Rectal smooth muscle tissue (tissue), 1 donor: ENCODE measurements around the gene EAPP.
"Not testable (repeated sequence)": the region's sequence is repeated elsewhere in the genome, so short reads cannot be mapped to it uniquely, and the experiment has no call there.

Experiments used
- H3K27ac ChIP-seq: one replicate; pipeline ENCODE4 v1.7.0; 2013; ENCODE audit warnings: low read depth, low read length, inconsistent platforms
- H3K27me3 ChIP-seq: one replicate; pipeline ENCODE4 v1.7.0; 2013; ENCODE audit warnings: low read length; ENCODE audit not compliant: control insufficient read depth, insufficient read depth
- H3K36me3 ChIP-seq: one replicate; pipeline ENCODE4 v1.7.0; 2013; ENCODE audit warnings: low read length; ENCODE audit not compliant: control insufficient read depth, insufficient read depth
- H3K4me1 ChIP-seq: one replicate; pipeline ENCODE4 v1.7.0; 2013; ENCODE audit warnings: low read length; ENCODE audit not compliant: control insufficient read depth, insufficient read depth
- H3K4me3 ChIP-seq: one replicate; pipeline ENCODE4 v1.7.0; 2013; ENCODE audit warnings: low read length
- H3K9ac ChIP-seq: one replicate; pipeline ENCODE4 v1.7.0; 2013; ENCODE audit warnings: low read length

Gene EAPP

DNA sequence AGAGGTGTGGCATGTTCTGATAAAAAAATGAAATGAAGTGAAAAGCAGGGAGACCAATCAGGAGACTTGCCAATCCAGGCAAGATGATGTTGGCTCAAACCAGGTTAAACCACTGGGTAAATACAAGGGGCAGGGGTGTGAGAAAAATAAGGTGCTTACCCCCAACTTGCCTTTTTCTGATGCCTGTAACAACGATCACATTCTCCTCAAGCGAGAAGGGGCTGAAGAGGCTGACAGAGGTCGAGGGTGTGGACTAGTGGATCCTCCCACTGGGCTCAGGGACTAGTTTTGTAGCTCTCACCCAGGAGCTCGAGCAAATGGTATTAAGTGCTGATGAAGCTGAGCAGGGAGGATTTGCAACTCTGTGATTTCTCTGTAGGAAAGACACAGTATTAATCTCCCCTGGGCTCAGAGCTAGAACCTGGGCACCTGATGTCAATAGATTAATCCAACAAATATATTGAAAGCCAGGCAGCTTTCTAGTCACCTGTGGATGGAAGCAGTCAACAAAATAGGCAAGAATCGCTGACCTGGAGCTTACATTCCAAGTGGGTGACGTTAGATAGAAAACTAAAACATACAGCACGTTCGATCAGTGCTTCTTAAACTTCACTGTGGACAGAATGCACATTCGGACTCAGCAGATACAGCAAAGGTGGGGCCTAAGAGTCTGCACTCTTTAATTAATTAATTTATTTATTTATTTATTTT lies 15.2 kb upstream of the EAPP start:
- no peak overlapping the region for H3K4me3 ChIP-seq
- no peak overlapping the region for H3K9ac ChIP-seq
- H3K27me3 ChIP-seq: no peaks in the 10 kb centered on the region

DNA sequence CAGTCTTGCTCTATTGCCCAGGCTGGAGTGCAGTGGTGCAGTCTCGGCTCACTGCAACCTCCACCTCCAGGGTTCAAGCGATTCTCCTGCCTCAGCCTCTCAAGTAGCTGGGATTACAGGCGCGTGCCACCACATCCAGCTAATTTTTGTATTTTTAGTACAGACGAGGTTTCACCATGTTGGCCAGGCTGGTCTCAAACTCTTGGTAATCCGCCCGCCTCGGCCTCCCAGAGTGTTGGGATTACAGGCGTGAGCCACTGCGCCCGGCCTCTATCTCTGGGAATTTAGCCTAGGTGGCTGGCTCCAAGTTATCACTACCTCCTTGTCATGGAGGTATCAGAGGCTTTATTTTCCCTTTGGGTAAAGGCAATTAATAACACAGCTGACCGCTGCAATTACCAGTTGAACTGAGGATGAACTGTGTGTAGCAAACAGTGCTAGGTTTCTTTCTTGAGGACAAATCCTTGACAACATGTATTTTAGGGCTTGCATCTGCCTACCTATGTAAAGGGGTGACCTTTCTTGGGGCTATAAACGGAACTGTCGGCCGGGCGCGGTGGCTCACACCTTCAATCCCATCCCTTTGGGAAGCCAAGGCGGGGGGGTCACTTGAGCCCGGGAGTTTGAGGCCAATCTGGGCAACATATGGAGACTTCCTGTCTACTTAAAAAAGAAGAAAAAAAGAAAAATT lies 9.9 kb upstream of the EAPP start:
- H3K27ac ChIP-seq, H3K4me1 ChIP-seq, H3K9ac ChIP-seq, H3K27me3 ChIP-seq, H3K36me3 ChIP-seq, H3K4me3 ChIP-seq: not testable (repeated sequence)

More for the DNA sequence above, 15.2 kb upstream of the EAPP start:
- Histone ChIP-seq H3K4me1 (no peaks in the 10 kb centered on the region), H3K36me3 (no peaks in the 10 kb centered on the region), H3K27ac (peak overlapping the region; percentile 50)

DNA sequence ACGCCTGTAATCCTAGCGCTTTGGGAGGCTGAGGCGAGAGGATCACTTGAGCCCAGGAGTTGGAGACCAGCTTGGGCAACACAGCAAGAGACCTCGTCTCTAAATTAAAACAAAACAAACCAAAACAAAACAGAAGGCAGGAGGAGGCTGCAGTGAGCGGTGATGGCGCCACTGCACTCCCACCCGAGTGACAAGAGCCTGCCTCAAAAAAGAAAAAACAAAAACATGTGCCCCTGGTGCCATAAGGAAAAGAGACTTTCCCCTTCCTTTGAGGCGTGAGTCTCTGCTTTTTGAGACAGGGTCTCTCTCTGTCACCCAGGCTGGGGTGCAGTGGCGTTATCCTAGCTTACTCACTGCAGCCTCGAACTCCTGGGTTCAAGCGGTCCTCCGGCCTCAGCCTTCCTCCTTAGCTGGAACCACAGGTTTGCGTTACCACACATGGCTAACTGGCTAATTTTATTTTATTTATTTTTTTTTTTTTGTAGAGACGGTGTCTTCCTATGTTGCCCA lies 9.0 kb upstream of the EAPP start:
- H3K9ac ChIP-seq: no peak overlapping the region
- no peak overlapping the region for H3K4me3 ChIP-seq
- no peaks in the 10 kb centered on the region for H3K27me3 ChIP-seq
- H3K27ac ChIP-seq: no peak overlapping the region
- no peaks in the 10 kb centered on the region for H3K36me3 ChIP-seq
- H3K4me1 ChIP-seq: no peaks in the 10 kb centered on the region

DNA sequence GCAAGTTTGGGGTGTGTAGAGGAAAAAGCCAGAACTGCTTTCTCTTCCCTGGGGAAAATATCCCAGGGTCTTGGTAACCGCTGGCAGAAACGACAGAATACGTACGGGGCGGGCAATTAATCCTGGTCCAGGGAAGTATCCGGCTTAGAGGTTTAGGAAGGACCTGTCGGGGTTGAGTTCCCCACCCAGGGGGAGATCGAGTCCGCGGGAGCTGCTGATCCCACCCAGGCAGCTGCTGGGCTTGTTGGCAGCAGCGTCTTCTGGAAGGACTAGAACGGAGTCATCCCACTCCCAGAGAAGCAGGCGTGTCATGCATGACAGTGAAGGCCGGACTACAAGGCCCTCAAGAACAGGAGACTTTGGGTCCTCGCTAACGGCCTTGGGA lies 7.6 kb upstream of the EAPP start:
- not testable (repeated sequence) for H3K9ac ChIP-seq, H3K36me3 ChIP-seq, H3K27me3 ChIP-seq, H3K4me1 ChIP-seq, H3K27ac ChIP-seq, H3K4me3 ChIP-seq

DNA sequence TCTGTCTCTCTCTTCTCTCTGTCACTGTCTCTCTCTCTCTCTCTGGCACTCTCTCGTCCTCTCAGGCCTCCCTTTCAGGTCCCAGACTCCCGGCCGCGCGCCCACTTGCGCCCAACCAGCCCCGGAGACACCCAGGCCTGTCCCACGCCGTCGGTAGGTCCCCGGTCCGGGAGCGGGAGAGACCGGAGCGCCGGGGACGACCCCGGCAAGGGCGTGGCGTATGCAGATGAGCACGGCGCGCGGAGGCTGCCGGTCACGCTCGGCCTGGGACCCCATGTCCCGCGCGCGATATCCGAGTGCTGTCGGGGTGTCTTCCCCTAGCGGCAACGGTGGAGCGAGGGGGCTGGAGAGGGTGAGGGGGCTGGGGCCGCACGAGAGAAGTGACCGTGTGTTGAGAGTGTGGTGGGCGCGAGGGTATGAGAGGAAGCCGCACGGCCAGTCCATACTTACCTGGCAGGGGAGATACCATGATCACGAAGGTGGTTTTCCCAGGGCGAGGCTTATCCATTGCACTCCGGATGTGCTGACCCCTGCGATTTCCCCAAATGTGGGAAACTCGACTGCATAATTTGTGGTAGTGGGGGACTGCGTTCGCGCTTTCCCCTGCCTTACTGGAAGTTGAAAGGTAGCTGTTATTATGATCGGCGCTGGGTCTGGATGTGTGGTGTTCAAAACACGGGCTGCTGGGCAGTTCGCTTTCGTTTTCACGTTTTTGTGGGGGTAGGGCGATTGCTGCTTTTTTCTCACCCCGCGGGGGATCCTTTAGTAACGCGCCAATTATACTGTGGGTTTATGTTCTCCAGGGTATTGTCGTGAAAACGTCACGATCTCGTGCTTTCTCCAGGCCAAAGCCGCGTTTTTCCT lies 7.0 kb upstream of the EAPP start:
- not testable (repeated sequence) for H3K36me3 ChIP-seq

DNA sequence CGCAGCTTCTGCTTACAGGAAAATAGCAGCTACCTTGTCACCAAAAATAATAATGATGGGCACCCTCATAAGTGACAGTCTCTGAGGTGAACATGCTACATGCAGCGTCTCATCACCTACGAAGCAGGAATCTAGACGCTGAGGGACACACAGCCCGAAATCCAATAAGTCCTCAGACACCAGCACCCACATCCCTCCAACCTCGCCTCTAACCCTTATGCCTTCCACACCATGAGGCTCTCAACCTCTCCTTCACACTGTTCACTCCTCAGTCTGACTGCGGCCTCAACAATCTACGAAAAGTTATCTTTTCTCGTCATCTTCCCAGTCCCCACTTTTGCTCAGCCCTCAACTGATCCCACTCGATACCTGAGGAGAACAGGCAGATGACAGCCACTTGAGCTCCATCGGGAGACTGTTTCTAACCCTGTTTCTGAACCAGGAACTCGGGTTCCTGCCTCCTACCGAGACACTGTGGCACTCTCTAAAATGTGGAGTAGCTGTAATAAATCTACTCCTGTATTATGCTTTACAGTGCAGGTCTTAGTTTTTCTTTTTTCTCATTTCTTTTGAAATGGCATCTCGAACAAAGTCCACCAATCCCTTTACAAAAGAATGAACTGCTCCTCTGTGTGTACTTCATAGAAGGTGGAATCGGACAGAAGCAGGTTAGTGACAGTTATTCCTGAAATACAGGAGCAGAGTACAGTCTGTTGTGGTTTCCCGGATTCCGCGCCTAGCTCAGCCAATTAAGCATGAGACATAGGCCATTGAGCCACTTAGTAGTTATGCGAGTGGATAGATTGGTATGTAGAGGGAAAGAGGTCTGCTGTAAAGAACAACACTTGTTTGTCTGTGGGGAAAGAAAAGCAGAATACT lies 919 bp upstream of the EAPP start:
- H3K9ac ChIP-seq, H3K4me1 ChIP-seq, H3K36me3 ChIP-seq, H3K27me3 ChIP-seq: not testable (repeated sequence)
- peak overlapping the region; percentile 99 for H3K27ac ChIP-seq
- peak overlapping the region; percentile 16 for H3K4me3 ChIP-seq

More for the DNA sequence above, 7.0 kb upstream of the EAPP start:
- H3K4me3 ChIP-seq, H3K9ac ChIP-seq, H3K27me3 ChIP-seq, H3K27ac ChIP-seq, H3K4me1 ChIP-seq: not testable (repeated sequence)

DNA sequence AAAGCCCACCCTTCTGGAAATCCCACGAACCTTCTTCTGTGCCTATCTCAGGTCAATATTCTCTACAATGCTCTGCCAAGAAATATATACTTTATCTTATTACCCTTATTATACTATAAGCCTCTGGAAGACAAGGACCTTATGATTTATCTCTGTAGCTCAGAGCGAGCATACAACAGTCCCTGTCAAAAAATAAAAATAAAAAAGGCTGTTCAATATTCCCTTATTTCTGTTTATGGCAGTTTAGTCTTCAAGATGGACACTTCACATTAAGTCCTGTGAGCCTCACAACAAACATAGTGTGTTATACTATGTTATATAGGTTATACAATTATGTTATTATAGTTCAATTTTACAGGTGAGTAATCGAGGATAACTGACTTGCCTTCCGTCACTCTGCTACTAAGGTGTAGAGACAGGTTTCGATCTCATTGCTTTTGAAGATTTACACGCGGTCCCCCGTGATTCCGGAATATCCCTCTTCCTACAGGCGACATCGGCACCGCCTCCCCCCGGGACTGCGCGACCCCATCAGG lies 562 bp downstream of the EAPP start:
- Histone ChIP-seq H3K9ac (peak overlapping the region; percentile 99), H3K4me1 (peaks cover 7% of the 10 kb centered on the region), H3K27me3 (no peaks in the 10 kb centered on the region), H3K4me3 (peak overlapping the region; percentile 100), H3K27ac (peak overlapping the region; percentile 99), H3K36me3 (peaks cover 3% of the 10 kb centered on the region)

DNA sequence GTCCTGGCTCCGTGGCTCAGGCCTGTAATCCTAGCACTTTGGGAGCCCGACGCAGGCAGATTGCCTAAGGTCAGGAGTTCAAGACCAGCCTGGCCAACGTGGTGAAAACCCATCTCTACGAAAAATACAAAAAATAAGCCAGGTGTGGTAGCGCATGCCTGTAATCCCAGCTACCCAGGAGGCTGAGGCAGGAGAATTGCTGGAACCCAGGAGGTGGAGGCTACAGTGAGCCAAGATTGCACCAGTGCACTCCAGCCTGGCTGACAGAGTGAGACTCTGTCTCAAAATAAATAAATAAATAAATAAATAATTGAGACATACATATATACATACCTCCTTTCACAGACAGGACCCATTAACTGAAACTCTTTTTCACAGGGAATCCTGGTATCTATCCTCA lies 1.4 kb downstream of the EAPP start:
- not testable (repeated sequence) for H3K4me1 ChIP-seq, H3K27me3 ChIP-seq, H3K36me3 ChIP-seq, H3K9ac ChIP-seq
- peak overlapping the region; percentile 99 for H3K27ac ChIP-seq
- H3K4me3 ChIP-seq: peak overlapping the region; percentile 100

DNA sequence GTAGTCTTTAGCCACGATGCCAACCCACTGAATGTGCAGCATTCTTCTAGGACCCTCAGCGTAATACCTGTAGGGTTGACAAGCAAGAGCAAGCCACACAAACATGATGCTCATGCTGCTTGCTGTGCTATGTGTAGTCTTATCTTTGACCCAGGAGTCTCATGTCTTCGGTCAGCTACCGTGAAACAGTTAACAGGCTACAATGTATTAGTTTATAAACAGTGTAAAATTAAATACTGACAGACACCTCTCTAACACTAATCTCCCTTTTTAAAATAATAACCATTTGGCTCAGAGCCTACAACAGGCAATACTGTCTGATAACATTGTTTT lies 1.9 kb downstream of the EAPP start:
- H3K4me3 ChIP-seq: peak overlapping the region; percentile 46

DNA sequence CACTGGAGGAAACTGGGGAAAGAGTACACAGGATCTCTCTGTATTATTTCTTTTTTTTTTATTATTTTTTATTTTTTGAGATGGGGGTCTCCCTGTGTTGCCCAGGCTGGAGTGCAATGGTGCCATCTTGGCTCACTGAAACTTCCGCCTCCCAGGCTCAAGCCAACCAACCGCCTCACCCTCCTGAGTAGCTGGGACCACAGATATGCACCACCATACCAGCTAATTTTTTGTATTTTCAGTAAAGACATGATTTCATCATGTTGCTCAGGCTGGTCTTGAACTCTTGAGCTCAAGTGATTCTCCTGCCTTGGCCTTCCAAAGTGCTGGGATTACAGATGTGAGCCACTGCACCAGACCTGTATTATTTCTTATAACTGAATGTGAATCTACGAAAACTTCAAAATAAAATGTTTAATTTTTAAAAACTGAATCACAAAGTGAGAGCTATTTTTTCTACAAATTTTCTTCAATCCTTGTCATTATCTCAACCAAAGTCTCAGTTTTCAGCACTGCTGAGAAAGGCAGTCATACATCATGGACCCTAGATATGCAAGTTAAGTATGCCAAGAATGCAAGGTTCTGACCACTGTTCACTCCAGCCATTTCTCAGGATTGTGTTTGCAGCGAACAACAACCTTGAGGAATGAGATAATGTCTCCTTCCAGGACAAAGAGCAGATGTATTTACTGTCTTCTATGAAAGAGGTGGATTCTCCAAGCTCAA lies 2.4 kb downstream of the EAPP start:
- peak overlapping the region; percentile 46 for H3K4me3 ChIP-seq
- H3K27ac ChIP-seq: no peak overlapping the region
- H3K4me1 ChIP-seq: peaks cover 7% of the 10 kb centered on the region
- no peak overlapping the region for H3K9ac ChIP-seq
- H3K27me3 ChIP-seq: no peaks in the 10 kb centered on the region
- H3K36me3 ChIP-seq: peaks cover 9% of the 10 kb centered on the region

More for the DNA sequence above, 1.9 kb downstream of the EAPP start:
- Histone ChIP-seq H3K27ac (no peak overlapping the region), H3K9ac (no peak overlapping the region), H3K27me3 (no peaks in the 10 kb centered on the region), H3K36me3 (peaks cover 9% of the 10 kb centered on the region), H3K4me1 (peaks cover 7% of the 10 kb centered on the region)

DNA sequence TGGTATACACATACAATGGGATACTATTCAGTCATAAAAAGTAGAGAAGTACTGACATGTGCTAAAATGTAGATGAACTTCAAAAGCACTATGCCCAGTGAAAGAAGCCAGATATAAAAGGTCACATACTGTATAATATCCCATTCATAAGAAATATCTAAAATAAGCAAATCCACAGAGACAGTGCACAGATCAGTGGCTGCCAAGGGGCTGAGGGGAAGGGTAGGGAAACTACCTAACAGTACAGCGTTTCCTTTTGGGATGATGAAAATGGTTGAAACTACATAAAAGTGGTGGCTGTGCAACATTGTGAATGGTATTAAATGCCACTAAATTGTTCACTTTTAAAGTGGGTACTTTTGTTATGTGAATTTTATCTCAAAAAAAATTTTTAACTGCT lies 11.9 kb downstream of the EAPP start:
- no peak overlapping the region for H3K27ac ChIP-seq
- no peak overlapping the region for H3K9ac ChIP-seq
- no peak overlapping the region for H3K4me3 ChIP-seq
- H3K36me3 ChIP-seq: peaks cover 38% of the 10 kb centered on the region
- H3K4me1 ChIP-seq: no peaks in the 10 kb centered on the region
- no peaks in the 10 kb centered on the region for H3K27me3 ChIP-seq
